ENCODE results near the gene UBE2I. TPM values are rescaled to one million over a fixed set of nuclear protein-coding genes. Genes with fewer than 3 reads are reported as not detected.

Gene UBE2I
- total RNA-seq, 1 donor from 2014 or later = 170 TPM

GRCh38 chr16:1315081-1316032 lies 5.9 kb downstream of the UBE2I start:
- H3K4me1 Mint-ChIP-seq (ENCODE audit: unreplicated experiment) = no peaks in the 10 kb centered on the region
- H3K27ac Mint-ChIP-seq = no peak overlapping the region
- no peaks in the 10 kb centered on the region for H3K27me3 Mint-ChIP-seq
- no peak overlapping the region for H3K4me3 Mint-ChIP-seq
- TF ChIP-seq, protein P1, sequence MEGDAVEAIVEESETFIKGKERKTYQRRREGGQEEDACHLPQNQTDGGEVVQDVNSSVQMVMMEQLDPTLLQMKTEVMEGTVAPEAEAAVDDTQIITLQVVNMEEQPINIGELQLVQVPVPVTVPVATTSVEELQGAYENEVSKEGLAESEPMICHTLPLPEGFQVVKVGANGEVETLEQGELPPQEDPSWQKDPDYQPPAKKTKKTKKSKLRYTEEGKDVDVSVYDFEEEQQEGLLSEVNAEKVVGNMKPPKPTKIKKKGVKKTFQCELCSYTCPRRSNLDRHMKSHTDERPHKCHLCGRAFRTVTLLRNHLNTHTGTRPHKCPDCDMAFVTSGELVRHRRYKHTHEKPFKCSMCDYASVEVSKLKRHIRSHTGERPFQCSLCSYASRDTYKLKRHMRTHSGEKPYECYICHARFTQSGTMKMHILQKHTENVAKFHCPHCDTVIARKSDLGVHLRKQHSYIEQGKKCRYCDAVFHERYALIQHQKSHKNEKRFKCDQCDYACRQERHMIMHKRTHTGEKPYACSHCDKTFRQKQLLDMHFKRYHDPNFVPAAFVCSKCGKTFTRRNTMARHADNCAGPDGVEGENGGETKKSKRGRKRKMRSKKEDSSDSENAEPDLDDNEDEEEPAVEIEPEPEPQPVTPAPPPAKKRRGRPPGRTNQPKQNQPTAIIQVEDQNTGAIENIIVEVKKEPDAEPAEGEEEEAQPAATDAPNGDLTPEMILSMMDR (conservative IDR thresholded peaks at IDR 0.05) = no peak
- peaks cover 11% of the 10 kb centered on the region for H3K36me3 Mint-ChIP-seq
- no peak for DNase-seq (ENCODE audit: extremely low spot score, unreplicated experiment)
- no peaks in the 10 kb centered on the region for H3K9me3 Mint-ChIP-seq

DNA sequence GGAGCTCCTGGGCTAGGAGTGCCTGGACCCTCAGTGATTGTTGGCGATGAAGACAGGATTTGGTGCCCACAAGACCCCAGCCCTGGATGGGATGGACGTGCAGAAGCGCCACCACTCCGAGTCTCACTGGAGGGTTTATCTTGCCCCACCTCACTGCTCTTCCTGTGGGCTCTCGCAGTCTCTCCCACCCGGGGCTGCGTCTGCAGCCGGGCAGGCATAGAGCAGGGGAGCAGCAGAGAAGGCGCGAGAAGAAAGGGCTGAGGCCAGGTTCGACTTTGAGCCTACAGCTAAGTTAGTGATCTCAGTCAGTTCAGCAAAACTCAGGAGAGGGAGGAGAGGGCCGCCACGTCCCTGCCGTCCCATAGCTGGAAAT lies 6.6 kb downstream of the UBE2I start:
- Mint-ChIP-seq H3K4me3 (no peak overlapping the region), H3K27ac (no peak overlapping the region), H3K9me3 (no peaks in the 10 kb centered on the region), H3K27me3 (no peaks in the 10 kb centered on the region), H3K36me3 (peaks cover 10% of the 10 kb centered on the region), H3K4me1 (ENCODE audit: unreplicated experiment) (no peaks in the 10 kb centered on the region)
- DNase-seq (ENCODE audit: extremely low spot score, unreplicated experiment) = no peak
- TF ChIP-seq, protein P1 (conservative IDR thresholded peaks at IDR 0.05) = no peak

- TF ChIP-seq, protein P1 (conservative IDR thresholded peaks at IDR 0.05) = no peak
- Mint-ChIP-seq H3K27ac (no peak overlapping the region), H3K4me1 (ENCODE audit: unreplicated experiment) (no peaks in the 10 kb centered on the region), H3K4me3 (no peak overlapping the region), H3K9me3 (no peaks in the 10 kb centered on the region), H3K27me3 (no peaks in the 10 kb centered on the region), H3K36me3 (peaks cover 10% of the 10 kb centered on the region)
- no peak for DNase-seq (ENCODE audit: extremely low spot score, unreplicated experiment)
Observed at GRCh38 chr16:1317479-1318267, 8.2 kb downstream of the UBE2I start.

- no peak overlapping the region for H3K4me3 Mint-ChIP-seq
- no peaks in the 10 kb centered on the region for H3K9me3 Mint-ChIP-seq
- no peak for DNase-seq (ENCODE audit: extremely low spot score, unreplicated experiment)
- no peaks in the 10 kb centered on the region for H3K4me1 Mint-ChIP-seq (ENCODE audit: unreplicated experiment)
- H3K27ac Mint-ChIP-seq = no peak overlapping the region
- TF ChIP-seq, protein P1 (conservative IDR thresholded peaks at IDR 0.05) = no peak
- H3K27me3 Mint-ChIP-seq = no peaks in the 10 kb centered on the region
- H3K36me3 Mint-ChIP-seq = peaks cover 10% of the 10 kb centered on the region
Observed at GRCh38 chr16:1318268-1318545, 8.8 kb downstream of the UBE2I start.

- TF ChIP-seq, protein P1 (conservative IDR thresholded peaks at IDR 0.05) = no peak
- Mint-ChIP-seq H3K27me3 (no peaks in the 10 kb centered on the region), H3K4me1 (ENCODE audit: unreplicated experiment) (no peaks in the 10 kb centered on the region), H3K9me3 (no peaks in the 10 kb centered on the region), H3K36me3 (peaks cover 10% of the 10 kb centered on the region), H3K4me3 (no peak overlapping the region), H3K27ac (no peak overlapping the region)
- DNase-seq (ENCODE audit: extremely low spot score, unreplicated experiment) = no peak
Observed at GRCh38 chr16:1319041-1319440, 9.6 kb downstream of the UBE2I start.
